HEK293 (cell line): ENCODE data around the gene ALLC.

ENCODE experiments used
- CTCF ChIA-PET: fragments of 350-600 bp; formaldehyde crosslinking; extraction: SDS; loops from one replicate; lab custom pipeline; 2021; ENCODE audit warnings: antibody characterized with exemption; lab: Yijun Ruan, JAX
- POLR2A ChIA-PET: fragments of 300-600 bp; formaldehyde crosslinking; extraction: SDS; loops from one replicate; lab custom pipeline; 2020; ENCODE audit warnings: antibody characterized with exemption, inconsistent platforms; lab: Yijun Ruan, JAX
- H3K27ac ChIP-seq: fragments of 200-500 bp; sonication (Bioruptor generic); 2 replicates; pipeline ENCODE4 v1.5.1; 2014; ENCODE audit warnings: low read depth, low read length, control low read depth, inconsistent platforms; ENCODE audit errors: extremely low read depth
- H3K36me3 ChIP-seq, 2 experiments: fragments of 200-500 bp in 1 of 2; sonication (Bioruptor generic) in 1 of 2; 1 replicate in 1 of 2; 2 replicates in 1 of 2; pipeline ENCODE4 v1.5.1; 2014 to 2017; ENCODE audit warnings: inconsistent platforms in 2 of 2, low read length in 2 of 2; ENCODE audit not compliant: control insufficient read depth in 2 of 2, insufficient read depth in 1 of 2
- H3K4me1 ChIP-seq: fragments of 200-500 bp; sonication (Bioruptor generic); 2 replicates; pipeline ENCODE4 v1.5.1; 2014; ENCODE audit warnings: mild to moderate bottlenecking, low read length, inconsistent platforms; ENCODE audit not compliant: control insufficient read depth, insufficient read depth
- H3K4me3 ChIP-seq: 2 replicates; pipeline ENCODE4 v1.5.1; 2011; ENCODE audit warnings: low read depth, mild to moderate bottlenecking, control low read depth, low read length, moderate library complexity
- H3K9me3 ChIP-seq: fragments of 200-500 bp; sonication (Bioruptor generic); 2 replicates; pipeline ENCODE4 v1.5.1; 2014; ENCODE audit warnings: low read depth, low read length, inconsistent platforms; ENCODE audit not compliant: control insufficient read depth, insufficient read depth
- KLF7 ChIP-seq: fragments of 450-650 bp; formaldehyde crosslinking; IDR thresholded peaks from 2 replicates; pipeline ENCODE4 v1.5.1; 2016; ENCODE audit warnings: missing biosample characterization, missing genetic modification characterization, borderline replicate concordance
- SP7 ChIP-seq: fragments of 450-650 bp; formaldehyde crosslinking; IDR thresholded peaks from 2 replicates; pipeline ENCODE4 v1.5.1; 2016; ENCODE audit warnings: missing biosample characterization, missing genetic modification characterization
- TRIM28 ChIP-seq: IDR thresholded peaks from 2 replicates; pipeline ENCODE4 v1.6.1; 2011; ENCODE audit warnings: low read length, control low read depth, borderline replicate concordance
- ZBTB1 ChIP-seq: fragments of 450-650 bp; formaldehyde crosslinking; IDR thresholded peaks from 2 replicates; pipeline ENCODE4 v1.5.1; 2016; ENCODE audit warnings: missing biosample characterization, missing genetic modification characterization
- ZBTB11 ChIP-seq: fragments of 450-650 bp; formaldehyde crosslinking; conservative IDR thresholded peaks from 2 replicates; pipeline ENCODE4 v1.5.1; 2016; ENCODE audit warnings: low read depth, missing biosample characterization, missing genetic modification characterization
- ZBTB48 ChIP-seq: fragments of 450-650 bp; formaldehyde crosslinking; IDR thresholded peaks from 2 replicates; pipeline ENCODE4 v1.5.1; 2016; ENCODE audit warnings: missing biosample characterization, missing genetic modification characterization
- ZFP69B ChIP-seq: fragments of 450-650 bp; formaldehyde crosslinking; IDR thresholded peaks from 2 replicates; pipeline ENCODE4 v1.5.1; 2016; ENCODE audit warnings: missing biosample characterization, missing genetic modification characterization
- ZNF214 ChIP-seq: fragments of 450-650 bp; formaldehyde crosslinking; IDR thresholded peaks from 2 replicates; pipeline ENCODE4 v1.5.1; 2017; ENCODE audit warnings: missing biosample characterization, mild to moderate bottlenecking, missing genetic modification characterization, borderline replicate concordance
- ZNF223 ChIP-seq: fragments of 450-650 bp; formaldehyde crosslinking; IDR thresholded peaks from 2 replicates; pipeline ENCODE4 v1.5.1; 2016; ENCODE audit warnings: missing biosample characterization, missing genetic modification characterization
- ZNF311 ChIP-seq: fragments of 450-650 bp; formaldehyde crosslinking; IDR thresholded peaks from 2 replicates; pipeline ENCODE4 v1.5.1; 2017; ENCODE audit warnings: missing biosample characterization, missing genetic modification characterization, borderline replicate concordance
- ZNF335 ChIP-seq: fragments of 450-650 bp; formaldehyde crosslinking; conservative IDR thresholded peaks from 2 replicates; pipeline ENCODE4 v1.5.1; 2016; ENCODE audit warnings: missing biosample characterization, missing genetic modification characterization
- ZNF48 ChIP-seq: fragments of 450-650 bp; formaldehyde crosslinking; IDR thresholded peaks from 2 replicates; pipeline ENCODE4 v1.5.1; 2016; ENCODE audit warnings: missing biosample characterization, missing genetic modification characterization
- ZNF488 ChIP-seq: fragments of 450-650 bp; formaldehyde crosslinking; IDR thresholded peaks from 2 replicates; pipeline ENCODE4 v1.5.1; 2016; ENCODE audit warnings: missing biosample characterization, missing genetic modification characterization
- ZNF501 ChIP-seq: fragments of 450-650 bp; formaldehyde crosslinking; IDR thresholded peaks from 2 replicates; pipeline ENCODE4 v1.5.1; 2016; ENCODE audit warnings: missing biosample characterization, missing genetic modification characterization
- ZNF585B ChIP-seq: fragments of 450-650 bp; formaldehyde crosslinking; IDR thresholded peaks from 2 replicates; pipeline ENCODE4 v1.5.1; 2016; ENCODE audit warnings: missing biosample characterization, missing genetic modification characterization
- ZNF623 ChIP-seq: fragments of 450-650 bp; formaldehyde crosslinking; IDR thresholded peaks from 2 replicates; pipeline ENCODE4 v1.5.1; 2016; ENCODE audit warnings: missing biosample characterization, missing genetic modification characterization
- ZNF639 ChIP-seq: fragments of 450-650 bp; formaldehyde crosslinking; IDR thresholded peaks from 2 replicates; pipeline ENCODE4 v1.5.1; 2016; ENCODE audit warnings: missing biosample characterization, missing genetic modification characterization
- ZNF658 ChIP-seq: fragments of 450-650 bp; formaldehyde crosslinking; IDR thresholded peaks from 2 replicates; pipeline ENCODE4; 2016; ENCODE audit warnings: missing biosample characterization, missing genetic modification characterization
- ZNF670 ChIP-seq: fragments of 450-650 bp; formaldehyde crosslinking; IDR thresholded peaks from 2 replicates; pipeline ENCODE4 v1.5.1; 2016; ENCODE audit warnings: missing biosample characterization, missing genetic modification characterization, low read depth
- ZNF76 ChIP-seq: fragments of 450-650 bp; formaldehyde crosslinking; IDR thresholded peaks from 2 replicates; pipeline ENCODE4; 2016; ENCODE audit warnings: low read depth, missing biosample characterization, missing genetic modification characterization, borderline replicate concordance
- ZNF776 ChIP-seq: fragments of 450-650 bp; formaldehyde crosslinking; IDR thresholded peaks from 2 replicates; pipeline ENCODE4 v1.5.0; 2017; ENCODE audit warnings: missing biosample characterization, missing genetic modification characterization, borderline replicate concordance
- ZSCAN30 ChIP-seq: fragments of 450-650 bp; IDR thresholded peaks from 2 replicates; pipeline ENCODE4 v1.5.1; 2018; ENCODE audit warnings: missing biosample characterization, mild to moderate bottlenecking, missing genetic modification characterization, moderate library complexity
- ZXDB ChIP-seq: fragments of 450-650 bp; formaldehyde crosslinking; IDR thresholded peaks from 2 replicates; pipeline ENCODE4 v1.5.1; 2016; ENCODE audit warnings: missing biosample characterization, missing genetic modification characterization
- TF ChIP-seq, protein P1 (sequence below): fragments of 450-650 bp; formaldehyde crosslinking; IDR thresholded peaks from 2 replicates; pipeline ENCODE4 v1.5.1; 2016; ENCODE audit warnings: missing biosample characterization, missing genetic modification characterization
- TF ChIP-seq, protein P2 (sequence below): fragments of 450-650 bp; formaldehyde crosslinking; IDR thresholded peaks from 2 replicates; pipeline ENCODE4 v1.5.1; 2016; ENCODE audit warnings: missing biosample characterization, missing genetic modification characterization, borderline replicate concordance
- TF ChIP-seq, protein P3 (sequence below): fragments of 450-650 bp; formaldehyde crosslinking; IDR thresholded peaks from 2 replicates; pipeline ENCODE4 v1.5.1; 2016; ENCODE audit warnings: missing biosample characterization, missing genetic modification characterization

The ALLC gene

GRCh38 chr2:3667151-3667631, 9.2 kb downstream of the ALLC start:
- CTCF ChIA-PET = no interaction called here
- POLR2A ChIA-PET = no interaction called here
- Histone ChIP-seq H3K36me3 (no peaks in the 10 kb centered on the region), H3K27ac (no peak overlapping the region), H3K4me1 (no peaks in the 10 kb centered on the region)
- TF ChIP-seq ZNF76 (tag by site-specific recombination) = no peak
- TF ChIP-seq ZNF48 (tag by site-specific recombination) = no peak
- no peak for TF ChIP-seq ZNF585B (tag by site-specific recombination)
- TF ChIP-seq, protein P1, sequence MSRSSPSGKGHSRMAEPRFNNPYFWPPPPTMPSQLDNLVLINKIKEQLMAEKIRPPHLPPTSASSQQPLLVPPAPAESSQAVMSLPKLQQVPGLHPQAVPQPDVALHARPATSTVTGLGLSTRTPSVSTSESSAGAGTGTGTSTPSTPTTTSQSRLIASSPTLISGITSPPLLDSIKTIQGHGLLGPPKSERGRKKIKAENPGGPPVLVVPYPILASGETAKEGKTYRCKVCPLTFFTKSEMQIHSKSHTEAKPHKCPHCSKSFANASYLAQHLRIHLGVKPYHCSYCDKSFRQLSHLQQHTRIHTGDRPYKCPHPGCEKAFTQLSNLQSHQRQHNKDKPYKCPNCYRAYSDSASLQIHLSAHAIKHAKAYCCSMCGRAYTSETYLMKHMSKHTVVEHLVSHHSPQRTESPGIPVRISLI (tag by site-specific recombination) = no peak
- TF ChIP-seq TRIM28 = no peak
- no peak for TF ChIP-seq ZNF501 (tag by site-specific recombination)
- TF ChIP-seq ZNF670 (tag by site-specific recombination) = no peak
- TF ChIP-seq, protein P2, sequence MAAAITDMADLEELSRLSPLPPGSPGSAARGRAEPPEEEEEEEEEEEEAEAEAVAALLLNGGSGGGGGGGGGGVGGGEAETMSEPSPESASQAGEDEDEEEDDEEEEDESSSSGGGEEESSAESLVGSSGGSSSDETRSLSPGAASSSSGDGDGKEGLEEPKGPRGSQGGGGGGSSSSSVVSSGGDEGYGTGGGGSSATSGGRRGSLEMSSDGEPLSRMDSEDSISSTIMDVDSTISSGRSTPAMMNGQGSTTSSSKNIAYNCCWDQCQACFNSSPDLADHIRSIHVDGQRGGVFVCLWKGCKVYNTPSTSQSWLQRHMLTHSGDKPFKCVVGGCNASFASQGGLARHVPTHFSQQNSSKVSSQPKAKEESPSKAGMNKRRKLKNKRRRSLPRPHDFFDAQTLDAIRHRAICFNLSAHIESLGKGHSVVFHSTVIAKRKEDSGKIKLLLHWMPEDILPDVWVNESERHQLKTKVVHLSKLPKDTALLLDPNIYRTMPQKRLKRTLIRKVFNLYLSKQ (tag by site-specific recombination) = no peak
- no peak for TF ChIP-seq ZNF223
- no peak for TF ChIP-seq ZSCAN30 (tag by site-specific recombination)
- no peak for TF ChIP-seq ZNF488 (tag by site-specific recombination)
- TF ChIP-seq KLF7 (tag by site-specific recombination) = no peak
- TF ChIP-seq ZNF623 (tag by site-specific recombination) = no peak
- no peak for TF ChIP-seq ZXDB (tag by site-specific recombination)
- TF ChIP-seq ZBTB1 (tag by site-specific recombination) = no peak
- TF ChIP-seq ZNF335 (tag by site-specific recombination) = no peak
- no peak for TF ChIP-seq ZNF658
- TF ChIP-seq ZNF776 = no peak
- TF ChIP-seq, all 188 proteins: peak for 0
- H3K4me3 ChIP-seq = no peak overlapping the region
- no peaks in the 10 kb centered on the region for H3K9me3 ChIP-seq

GRCh38 chr2:3669656-3670055, 11.7 kb downstream of the ALLC start:
- Histone ChIP-seq H3K27ac (no peak overlapping the region), H3K9me3 (no peaks in the 10 kb centered on the region), H3K36me3 (no peaks in the 10 kb centered on the region), H3K4me3 (no peak overlapping the region), H3K4me1 (no peaks in the 10 kb centered on the region)
- POLR2A ChIA-PET = no interaction called here
- CTCF ChIA-PET = no interaction called here
- no peak for TF ChIP-seq ZNF639 (tag by site-specific recombination)
- TF ChIP-seq, protein P3, sequence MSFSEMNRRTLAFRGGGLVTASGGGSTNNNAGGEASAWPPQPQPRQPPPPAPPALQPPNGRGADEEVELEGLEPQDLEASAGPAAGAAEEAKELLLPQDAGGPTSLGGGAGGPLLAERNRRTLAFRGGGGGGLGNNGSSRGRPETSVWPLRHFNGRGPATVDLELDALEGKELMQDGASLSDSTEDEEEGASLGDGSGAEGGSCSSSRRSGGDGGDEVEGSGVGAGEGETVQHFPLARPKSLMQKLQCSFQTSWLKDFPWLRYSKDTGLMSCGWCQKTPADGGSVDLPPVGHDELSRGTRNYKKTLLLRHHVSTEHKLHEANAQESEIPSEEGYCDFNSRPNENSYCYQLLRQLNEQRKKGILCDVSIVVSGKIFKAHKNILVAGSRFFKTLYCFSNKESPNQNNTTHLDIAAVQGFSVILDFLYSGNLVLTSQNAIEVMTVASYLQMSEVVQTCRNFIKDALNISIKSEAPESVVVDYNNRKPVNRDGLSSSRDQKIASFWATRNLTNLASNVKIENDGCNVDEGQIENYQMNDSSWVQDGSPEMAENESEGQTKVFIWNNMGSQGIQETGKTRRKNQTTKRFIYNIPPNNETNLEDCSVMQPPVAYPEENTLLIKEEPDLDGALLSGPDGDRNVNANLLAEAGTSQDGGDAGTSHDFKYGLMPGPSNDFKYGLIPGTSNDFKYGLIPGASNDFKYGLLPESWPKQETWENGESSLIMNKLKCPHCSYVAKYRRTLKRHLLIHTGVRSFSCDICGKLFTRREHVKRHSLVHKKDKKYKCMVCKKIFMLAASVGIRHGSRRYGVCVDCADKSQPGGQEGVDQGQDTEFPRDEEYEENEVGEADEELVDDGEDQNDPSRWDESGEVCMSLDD (tag by site-specific recombination) = no peak
- TF ChIP-seq ZFP69B = no peak
- TF ChIP-seq ZBTB48 = no peak
- TF ChIP-seq SP7 (tag by site-specific recombination) = no peak
- no peak for TF ChIP-seq ZNF311
- TF ChIP-seq ZBTB11 (tag by site-specific recombination) = no peak
- no peak for TF ChIP-seq ZNF214 (tag by site-specific recombination)
